Measurements from ENCODE around the gene COG3. TPM values are rescaled to one million over a fixed set of nuclear protein-coding genes. Genes with fewer than 3 reads are reported as not detected.

Gene COG3
- total and polyA plus RNA-seq, 4 experiments from 2014 or later: 28.8 to 59.8 (median 40.3) TPM

- H3K27ac ChIP-seq (ENCODE audit: low read depth, low read length): no peak overlapping the region
- ChIA-PET POLR2A (ENCODE audit: partially characterized antibody) (interaction anchor here (0.5 to 2.3 kb wide), 4 partner anchors 9 to 65 kb away, joined by 3 to 10 read pairs (median 3); partner anchors contain the start of genes COG3 and SLC25A30), CTCF (ENCODE audit: partially characterized antibody) (interaction anchor here (1.1 to 2.3 kb wide), 2 partner anchors 19 to 112 kb away, joined by 3 to 8 read pairs; no protein-coding TSS in a partner anchor)
- Mint-ChIP-seq H3K36me3 (peaks cover 44 to 63% of the 10 kb centered on the region in 2 donors), H3K27ac (peak overlapping the region in 4 of 7 donors; percentile 4 to 73 (median 46)), H3K27me3 (no peaks in the 10 kb centered on the region), H3K4me3 (no peak overlapping the region), H3K4me1 (peaks cover 4 to 19% (median 9%) of the 10 kb centered on the region in 4 donors), H3K9me3 (no peaks in the 10 kb centered on the region)
- DNase-seq: no peak
- no peak overlapping the region for H3K4me3 ChIP-seq (ENCODE audit: low read length in 2 of 2)
- H3K36me3 ChIP-seq (ENCODE audit: insufficient read depth, low read length): peaks cover 30% of the 10 kb centered on the region
- intact Hi-C loops (cut with micrococcal nuclease): no loop called here
- H3K4me1 ChIP-seq (ENCODE audit: insufficient read depth, low read length): no peaks in the 10 kb centered on the region
- no peaks in the 10 kb centered on the region for H3K27me3 ChIP-seq (ENCODE audit: insufficient read depth, low read length)
- H3K9me3 ChIP-seq (ENCODE audit: control insufficient read depth in 1 of 2, low read length in 2 of 2): no peaks in the 10 kb centered on the region
Measured at GRCh38 chr13:45482571-45483173, 17.9 kb downstream of the COG3 start.

- Histone ChIP-seq H3K27ac (ENCODE audit: low read depth, low read length) (no peak overlapping the region), H3K4me3 (ENCODE audit: low read length in 2 of 2) (no peak overlapping the region), H3K9me3 (ENCODE audit: control insufficient read depth in 1 of 2, low read length in 2 of 2) (no peaks in the 10 kb centered on the region), H3K27me3 (ENCODE audit: insufficient read depth, low read length) (no peaks in the 10 kb centered on the region), H3K36me3 (ENCODE audit: insufficient read depth, low read length) (peaks cover 26% of the 10 kb centered on the region), H3K4me1 (ENCODE audit: insufficient read depth, low read length) (no peaks in the 10 kb centered on the region)
- intact Hi-C loops (cut with micrococcal nuclease): no loop called here
- H3K36me3 Mint-ChIP-seq: peaks cover 40 to 57% of the 10 kb centered on the region in 2 donors
- no peak for DNase-seq
- no peaks in the 10 kb centered on the region for H3K27me3 Mint-ChIP-seq
- H3K4me3 Mint-ChIP-seq: no peak overlapping the region
- H3K9me3 Mint-ChIP-seq: no peaks in the 10 kb centered on the region
- H3K27ac Mint-ChIP-seq: peak overlapping the region in 3 of 7 donors; percentile 19 to 67 (median 52)
- H3K4me1 Mint-ChIP-seq: peaks cover 0 to 4% (median 4%) of the 10 kb centered on the region in 4 donors
- ChIA-PET POLR2A (ENCODE audit: partially characterized antibody) (no interaction called here), CTCF (ENCODE audit: partially characterized antibody) (interaction anchor here (1.0 to 1.4 kb wide), 2 partner anchors 117 to 120 kb away, joined by 3 to 7 read pairs; no protein-coding TSS in a partner anchor)
Measured at GRCh38 chr13:45487604-45488003, 22.9 kb downstream of the COG3 start.

GRCh38 chr13:45490068-45490467 lies 25.3 kb downstream of the COG3 start:
- H3K4me3 Mint-ChIP-seq: no peak overlapping the region
- Histone ChIP-seq H3K4me3 (ENCODE audit: low read length in 2 of 2) (no peak overlapping the region), H3K4me1 (ENCODE audit: insufficient read depth, low read length) (no peaks in the 10 kb centered on the region), H3K27me3 (ENCODE audit: insufficient read depth, low read length) (no peaks in the 10 kb centered on the region), H3K27ac (ENCODE audit: low read depth, low read length) (no peak overlapping the region), H3K36me3 (ENCODE audit: insufficient read depth, low read length) (peaks cover 18% of the 10 kb centered on the region), H3K9me3 (ENCODE audit: control insufficient read depth in 1 of 2, low read length in 2 of 2) (no peaks in the 10 kb centered on the region)
- H3K27ac Mint-ChIP-seq: peak overlapping the region in 2 of 7 donors; percentile 47 to 61
- no peaks in the 10 kb centered on the region for H3K27me3 Mint-ChIP-seq
- peak in 4 of 5 donors; percentile 30 to 37 (median 32) for DNase-seq
- POLR2A ChIA-PET (ENCODE audit: partially characterized antibody): no interaction called here
- H3K36me3 Mint-ChIP-seq: peaks cover 32 to 59% of the 10 kb centered on the region in 2 donors
- intact Hi-C loops (cut with micrococcal nuclease): loop anchor here (1.0 kb wide), 2 partner anchors 179 to 443 kb away; no protein-coding TSS in a partner anchor
- peaks cover 0 to 4% (median 2%) of the 10 kb centered on the region in 4 donors for H3K4me1 Mint-ChIP-seq
- no peaks in the 10 kb centered on the region for H3K9me3 Mint-ChIP-seq
- CTCF ChIA-PET (ENCODE audit: partially characterized antibody): interaction anchor here (1.6 to 4.6 kb wide), 3 partner anchors 14 to 443 kb away, joined by 3 to 42 read pairs (median 7); no protein-coding TSS in a partner anchor

GRCh38 chr13:45492538-45492937 lies 27.8 kb downstream of the COG3 start:
- no peak for DNase-seq
- CTCF ChIA-PET (ENCODE audit: partially characterized antibody): interaction anchor here (0.6 to 4.6 kb wide), 2 partner anchors 123 to 445 kb away, joined by 3 to 42 read pairs; no protein-coding TSS in a partner anchor
- Mint-ChIP-seq H3K27ac (no peak overlapping the region), H3K9me3 (no peaks in the 10 kb centered on the region), H3K36me3 (peaks cover 25 to 56% of the 10 kb centered on the region in 2 donors), H3K27me3 (no peaks in the 10 kb centered on the region), H3K4me3 (no peak overlapping the region), H3K4me1 (no peaks in the 10 kb centered on the region)
- H3K9me3 ChIP-seq (ENCODE audit: control insufficient read depth in 1 of 2, low read length in 2 of 2): no peaks in the 10 kb centered on the region
- H3K4me3 ChIP-seq (ENCODE audit: low read length in 2 of 2): no peak overlapping the region
- intact Hi-C loops (cut with micrococcal nuclease): no loop called here
- H3K27ac ChIP-seq (ENCODE audit: low read depth, low read length): no peak overlapping the region
- POLR2A ChIA-PET (ENCODE audit: partially characterized antibody): no interaction called here
- H3K27me3 ChIP-seq (ENCODE audit: insufficient read depth, low read length): no peaks in the 10 kb centered on the region
- no peaks in the 10 kb centered on the region for H3K4me1 ChIP-seq (ENCODE audit: insufficient read depth, low read length)
- peaks cover 14% of the 10 kb centered on the region for H3K36me3 ChIP-seq (ENCODE audit: insufficient read depth, low read length)

- peaks cover 40 to 64% of the 10 kb centered on the region in 2 donors for H3K36me3 Mint-ChIP-seq
Measured at GRCh38 chr13:45496942-45497341, 32.2 kb downstream of the COG3 start.

GRCh38 chr13:45500492-45501174 lies 35.9 kb downstream of the COG3 start:
- Mint-ChIP-seq H3K27ac (peak overlapping the region in 6 of 7 donors; percentile 19 to 85 (median 44)), H3K4me1 (peaks cover 3 to 11% (median 6%) of the 10 kb centered on the region in 4 donors), H3K27me3 (no peaks in the 10 kb centered on the region), H3K36me3 (peaks cover 56 to 68% of the 10 kb centered on the region in 2 donors), H3K9me3 (no peaks in the 10 kb centered on the region), H3K4me3 (no peak overlapping the region)
- H3K4me1 ChIP-seq (ENCODE audit: insufficient read depth, low read length): no peaks in the 10 kb centered on the region
- no peak overlapping the region for H3K27ac ChIP-seq (ENCODE audit: low read depth, low read length)
- H3K4me3 ChIP-seq (ENCODE audit: low read length in 2 of 2): no peak overlapping the region
- no peaks in the 10 kb centered on the region for H3K27me3 ChIP-seq (ENCODE audit: insufficient read depth, low read length)
- no peaks in the 10 kb centered on the region for H3K9me3 ChIP-seq (ENCODE audit: control insufficient read depth in 1 of 2, low read length in 2 of 2)
- peaks cover 38% of the 10 kb centered on the region for H3K36me3 ChIP-seq (ENCODE audit: insufficient read depth, low read length)
- CTCF ChIA-PET (ENCODE audit: partially characterized antibody): interaction anchor here (1.8 kb wide), 1 partner anchor 10 kb away, joined by 4 read pairs; no protein-coding TSS in a partner anchor
- intact Hi-C loops (cut with micrococcal nuclease): no loop called here
- POLR2A ChIA-PET (ENCODE audit: partially characterized antibody): no interaction called here
- no peak for DNase-seq

More at GRCh38 chr13:45496942-45497341, 32.2 kb downstream of the COG3 start:
- Histone ChIP-seq H3K36me3 (ENCODE audit: insufficient read depth, low read length) (peaks cover 17% of the 10 kb centered on the region), H3K27me3 (ENCODE audit: insufficient read depth, low read length) (no peaks in the 10 kb centered on the region), H3K4me1 (ENCODE audit: insufficient read depth, low read length) (no peaks in the 10 kb centered on the region), H3K9me3 (ENCODE audit: control insufficient read depth in 1 of 2, low read length in 2 of 2) (no peaks in the 10 kb centered on the region), H3K4me3 (ENCODE audit: low read length in 2 of 2) (no peak overlapping the region), H3K27ac (ENCODE audit: low read depth, low read length) (no peak overlapping the region)
- Mint-ChIP-seq H3K9me3 (no peaks in the 10 kb centered on the region), H3K27ac (peak overlapping the region in 1 of 7 donors; percentile 68), H3K4me1 (peaks cover 3 to 11% (median 5%) of the 10 kb centered on the region in 4 donors), H3K27me3 (no peaks in the 10 kb centered on the region), H3K4me3 (no peak overlapping the region)
- ChIA-PET CTCF (ENCODE audit: partially characterized antibody) (no interaction called here), POLR2A (ENCODE audit: partially characterized antibody) (no interaction called here)
- intact Hi-C loops (cut with micrococcal nuclease): no loop called here
- DNase-seq: no peak

GRCh38 chr13:45501175-45501526 lies 36.4 kb downstream of the COG3 start:
- no peak overlapping the region for H3K4me3 ChIP-seq (ENCODE audit: low read length in 2 of 2)
- DNase-seq: no peak
- Mint-ChIP-seq H3K27ac (peak overlapping the region in 6 of 7 donors; percentile 15 to 85 (median 42)), H3K4me3 (no peak overlapping the region), H3K36me3 (peaks cover 59 to 71% of the 10 kb centered on the region in 2 donors), H3K4me1 (peaks cover 5 to 11% (median 7%) of the 10 kb centered on the region in 4 donors), H3K27me3 (no peaks in the 10 kb centered on the region), H3K9me3 (no peaks in the 10 kb centered on the region)
- H3K4me1 ChIP-seq (ENCODE audit: insufficient read depth, low read length): no peaks in the 10 kb centered on the region
- ChIA-PET POLR2A (ENCODE audit: partially characterized antibody) (no interaction called here), CTCF (ENCODE audit: partially characterized antibody) (interaction anchor here (1.0 kb wide), 1 partner anchor 9 kb away, joined by 3 read pairs; no protein-coding TSS in a partner anchor)
- no peak overlapping the region for H3K27ac ChIP-seq (ENCODE audit: low read depth, low read length)
- no peaks in the 10 kb centered on the region for H3K27me3 ChIP-seq (ENCODE audit: insufficient read depth, low read length)
- peaks cover 43% of the 10 kb centered on the region for H3K36me3 ChIP-seq (ENCODE audit: insufficient read depth, low read length)
- H3K9me3 ChIP-seq (ENCODE audit: control insufficient read depth in 1 of 2, low read length in 2 of 2): no peaks in the 10 kb centered on the region
- intact Hi-C loops (cut with micrococcal nuclease): no loop called here
